Parathyroid adenoma (tissue), 2 donors: ENCODE measurements around the gene CFAP299.

Source experiments
- H2AFZ ChIP-seq: fragments of 300-600 bp; sonication (generic); one replicate; pipeline ENCODE4 v1.7.0; 2017; ENCODE audit warnings: antibody characterized with exemption, mild to moderate bottlenecking
- H3K27ac ChIP-seq: fragments of 300-600 bp; sonication (generic); one replicate; pipeline ENCODE4 v1.7.0; 2017
- H3K27me3 ChIP-seq: fragments of 300-600 bp; sonication (generic); one replicate; pipeline ENCODE4 v1.7.0; 2017; ENCODE audit warnings: low read length; ENCODE audit not compliant: control insufficient read depth, insufficient read depth
- H3K36me3 ChIP-seq: fragments of 300-600 bp; sonication (generic); one replicate; pipeline ENCODE4 v1.7.0; 2017; ENCODE audit warnings: low read length; ENCODE audit not compliant: control insufficient read depth, insufficient read depth
- H3K4me1 ChIP-seq: fragments of 300-600 bp; sonication (generic); one replicate; pipeline ENCODE4 v1.7.0; 2017; ENCODE audit warnings: control low read depth
- H3K4me2 ChIP-seq: fragments of 300-600 bp; sonication (generic); one replicate; pipeline ENCODE4 v1.7.0; 2017; ENCODE audit warnings: low read length
- H3K4me3 ChIP-seq: fragments of 300-600 bp; sonication (generic); one replicate; pipeline ENCODE4 v1.7.0; 2017; ENCODE audit warnings: low read depth, low read length
- H3K79me2 ChIP-seq: fragments of 300-600 bp; sonication (generic); one replicate; pipeline ENCODE4 v1.7.0; 2017; ENCODE audit warnings: control low read depth
- H3K9ac ChIP-seq: fragments of 300-600 bp; sonication (generic); one replicate; pipeline ENCODE4 v1.7.0; 2017; ENCODE audit warnings: mild to moderate bottlenecking
- H3K9me3 ChIP-seq: fragments of 300-600 bp; sonication (generic); one replicate; pipeline ENCODE4 v1.7.0; 2017; ENCODE audit warnings: low read length; ENCODE audit not compliant: control insufficient read depth
- CTCF ChIP-seq: fragments of 300-600 bp; sonication (generic); IDR thresholded peaks from one replicate; pipeline ENCODE4 v1.7.0; 2017; ENCODE audit warnings: antibody characterized with exemption, mild to moderate bottlenecking
- donor health status: primary hyperparathyroidism.

Gene CFAP299

DNA sequence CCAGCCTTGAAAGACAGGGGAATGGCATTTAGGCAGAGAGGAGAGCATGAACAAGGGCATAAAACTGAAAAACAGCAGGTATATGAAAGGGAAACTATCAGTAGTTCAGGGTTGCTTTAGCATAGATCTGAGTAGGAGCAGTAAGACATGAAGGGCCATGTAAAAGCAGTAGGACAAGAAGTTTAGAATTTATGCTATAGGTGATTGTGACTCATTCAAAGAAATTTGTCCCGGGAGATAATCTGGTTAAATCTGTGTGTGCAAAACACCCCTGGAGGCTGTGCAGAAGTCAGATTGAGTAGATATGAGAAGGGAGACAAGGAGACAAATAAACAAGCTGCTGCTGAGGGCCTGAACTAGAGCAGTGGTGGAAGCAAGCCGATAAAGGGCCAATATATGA, 585.9 kb downstream of the CFAP299 start:
- H3K27me3 ChIP-seq: no peaks in the 10 kb centered on the region
- H3K79me2 ChIP-seq: no peaks in the 10 kb centered on the region
- H3K9me3 ChIP-seq: no peaks in the 10 kb centered on the region
- TF ChIP-seq CTCF: no peak
- no peak overlapping the region for H3K9ac ChIP-seq
- no peak overlapping the region for H3K4me2 ChIP-seq
- H3K4me3 ChIP-seq: no peak overlapping the region
- H3K27ac ChIP-seq: no peak overlapping the region
- H3K4me1 ChIP-seq: no peaks in the 10 kb centered on the region
- H2AFZ ChIP-seq: no peak overlapping the region
- H3K36me3 ChIP-seq: no peaks in the 10 kb centered on the region

DNA sequence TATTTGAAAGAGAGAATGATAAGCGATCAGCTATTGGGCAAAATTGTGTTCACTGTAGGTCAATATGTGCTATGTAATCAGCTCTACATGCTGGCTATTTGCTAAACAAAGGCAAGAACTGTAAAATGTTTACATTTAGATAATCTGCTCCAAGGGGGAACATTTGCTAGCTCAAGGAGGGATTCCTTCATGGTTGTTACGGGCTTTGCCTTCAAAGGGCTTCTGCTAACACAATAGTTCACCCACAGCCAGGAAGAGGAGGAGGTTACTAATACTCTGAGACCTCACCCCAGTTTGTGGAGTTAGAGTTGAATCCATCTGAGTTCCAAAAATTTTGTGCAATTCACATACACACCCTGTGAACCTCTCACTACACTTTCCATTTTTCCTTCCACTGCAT, 587.4 kb downstream of the CFAP299 start:
- no peak for TF ChIP-seq CTCF
- Histone ChIP-seq H3K27ac (no peak overlapping the region), H3K4me2 (no peak overlapping the region), H3K36me3 (no peaks in the 10 kb centered on the region), H3K4me3 (no peak overlapping the region), H3K4me1 (no peaks in the 10 kb centered on the region), H3K9me3 (no peaks in the 10 kb centered on the region), H3K9ac (no peak overlapping the region), H3K27me3 (no peaks in the 10 kb centered on the region), H3K79me2 (no peaks in the 10 kb centered on the region), H2AFZ (no peak overlapping the region)

GRCh38 chr4:80925293-80925692, 589.8 kb downstream of the CFAP299 start:
- no peak overlapping the region for H3K9ac ChIP-seq
- H3K4me1 ChIP-seq: no peaks in the 10 kb centered on the region
- no peaks in the 10 kb centered on the region for H3K9me3 ChIP-seq
- no peak overlapping the region for H3K4me2 ChIP-seq
- H3K79me2 ChIP-seq: no peaks in the 10 kb centered on the region
- H3K27me3 ChIP-seq: no peaks in the 10 kb centered on the region
- H3K4me3 ChIP-seq: no peak overlapping the region
- H3K36me3 ChIP-seq: no peaks in the 10 kb centered on the region
- no peak overlapping the region for H3K27ac ChIP-seq
- no peak for TF ChIP-seq CTCF
- no peak overlapping the region for H2AFZ ChIP-seq

- H3K9me3 ChIP-seq: no peaks in the 10 kb centered on the region
- H3K4me2 ChIP-seq: no peak overlapping the region
- H2AFZ ChIP-seq: no peak overlapping the region
- no peaks in the 10 kb centered on the region for H3K79me2 ChIP-seq
- no peak overlapping the region for H3K27ac ChIP-seq
- H3K27me3 ChIP-seq: no peaks in the 10 kb centered on the region
- H3K4me1 ChIP-seq: no peaks in the 10 kb centered on the region
- no peaks in the 10 kb centered on the region for H3K36me3 ChIP-seq
- H3K4me3 ChIP-seq: no peak overlapping the region
- no peak for TF ChIP-seq CTCF
- no peak overlapping the region for H3K9ac ChIP-seq
These were observed 590.9 kb downstream of the CFAP299 start for GRCh38 chr4:80926446-80926845.

DNA sequence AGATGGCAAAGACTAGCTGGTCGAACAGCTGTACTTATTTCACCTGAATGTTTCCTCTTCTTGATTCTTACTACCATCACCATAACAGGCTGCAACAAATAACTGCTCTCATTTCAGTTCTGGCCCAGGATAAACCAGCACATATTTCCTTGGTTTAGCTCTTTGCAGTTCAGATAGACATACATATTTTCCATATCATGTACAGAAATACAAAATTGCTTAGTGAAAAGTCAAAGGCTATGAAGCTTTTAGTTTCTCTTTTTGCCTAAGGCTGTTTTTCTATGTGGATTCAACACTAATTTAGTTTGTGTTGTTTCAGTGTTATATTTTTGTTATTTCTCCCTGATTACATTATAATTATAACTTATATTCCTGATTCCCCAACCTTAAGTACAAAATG, 591.4 kb downstream of the CFAP299 start:
- Histone ChIP-seq H3K27ac (no peak overlapping the region), H3K9ac (no peak overlapping the region), H3K27me3 (no peaks in the 10 kb centered on the region), H3K9me3 (no peaks in the 10 kb centered on the region), H3K4me2 (no peak overlapping the region), H3K79me2 (no peaks in the 10 kb centered on the region), H2AFZ (no peak overlapping the region), H3K4me3 (no peak overlapping the region), H3K4me1 (no peaks in the 10 kb centered on the region), H3K36me3 (no peaks in the 10 kb centered on the region)
- no peak for TF ChIP-seq CTCF
